GM10266 (cell line): Measurements from ENCODE around the gene BPIFB3.

Experiments
- DNase-seq: peaks from one replicate; pipeline ENCODE4 v3.0.0; 2012; ENCODE audit errors: extremely low spot score
- TF ChIP-seq, protein P1 (sequence below): IDR thresholded peaks from 2 replicates; pipeline ENCODE4 v1.5.1; 2012; ENCODE audit warnings: mild to moderate bottlenecking, low read depth; ENCODE audit not compliant: control insufficient read depth, insufficient read depth; ENCODE audit errors: missing control alignments

BPIFB3 gene

DNA sequence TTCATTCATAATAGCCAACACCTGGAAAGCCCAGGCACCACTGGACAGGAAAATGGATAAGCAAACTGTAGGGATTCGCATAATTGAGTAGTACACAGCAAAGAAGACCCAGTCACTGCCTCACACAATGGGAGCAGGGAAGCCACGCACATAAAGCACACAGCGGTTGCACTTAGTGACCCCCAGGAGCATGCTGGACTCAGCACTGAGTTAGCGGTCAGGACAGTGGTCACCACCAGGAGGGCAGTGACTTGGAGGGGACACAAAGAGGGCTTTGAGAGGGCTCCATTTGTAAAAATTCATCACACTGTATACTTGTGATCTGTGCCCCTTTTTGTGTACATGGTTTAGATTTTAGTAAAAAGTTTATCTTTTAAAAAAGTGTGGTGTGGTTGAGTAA, 2.4 kb upstream of the BPIFB3 start:
- TF ChIP-seq, protein P1, sequence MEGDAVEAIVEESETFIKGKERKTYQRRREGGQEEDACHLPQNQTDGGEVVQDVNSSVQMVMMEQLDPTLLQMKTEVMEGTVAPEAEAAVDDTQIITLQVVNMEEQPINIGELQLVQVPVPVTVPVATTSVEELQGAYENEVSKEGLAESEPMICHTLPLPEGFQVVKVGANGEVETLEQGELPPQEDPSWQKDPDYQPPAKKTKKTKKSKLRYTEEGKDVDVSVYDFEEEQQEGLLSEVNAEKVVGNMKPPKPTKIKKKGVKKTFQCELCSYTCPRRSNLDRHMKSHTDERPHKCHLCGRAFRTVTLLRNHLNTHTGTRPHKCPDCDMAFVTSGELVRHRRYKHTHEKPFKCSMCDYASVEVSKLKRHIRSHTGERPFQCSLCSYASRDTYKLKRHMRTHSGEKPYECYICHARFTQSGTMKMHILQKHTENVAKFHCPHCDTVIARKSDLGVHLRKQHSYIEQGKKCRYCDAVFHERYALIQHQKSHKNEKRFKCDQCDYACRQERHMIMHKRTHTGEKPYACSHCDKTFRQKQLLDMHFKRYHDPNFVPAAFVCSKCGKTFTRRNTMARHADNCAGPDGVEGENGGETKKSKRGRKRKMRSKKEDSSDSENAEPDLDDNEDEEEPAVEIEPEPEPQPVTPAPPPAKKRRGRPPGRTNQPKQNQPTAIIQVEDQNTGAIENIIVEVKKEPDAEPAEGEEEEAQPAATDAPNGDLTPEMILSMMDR = no peak
- DNase-seq = no peak

GRCh38 chr20:33054381-33054780, 678 bp downstream of the BPIFB3 start:
- DNase-seq = no peak
- TF ChIP-seq, protein P1 = no peak

DNA sequence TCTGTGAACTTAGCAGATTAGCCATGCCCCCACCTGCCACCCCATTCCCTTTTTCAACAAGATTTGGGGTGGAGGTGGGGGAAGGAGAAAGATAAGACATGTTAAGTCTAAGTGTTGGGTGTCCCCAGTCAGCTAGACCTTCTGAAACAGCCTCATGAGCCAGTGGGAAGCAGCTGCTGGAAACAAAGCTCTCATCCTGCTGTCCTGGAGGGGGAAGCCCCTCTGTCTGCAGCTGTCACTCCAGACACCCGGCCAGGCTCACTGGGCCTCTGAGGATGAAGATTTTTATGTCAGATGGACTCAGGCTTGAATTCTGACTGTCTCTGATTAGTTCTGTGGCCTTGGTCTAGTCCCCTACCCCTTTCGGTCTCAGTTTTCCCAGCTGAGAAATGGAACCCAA, 1.1 kb downstream of the BPIFB3 start:
- TF ChIP-seq, protein P1 = no peak
- no peak for DNase-seq

- TF ChIP-seq, protein P1 = no peak
- DNase-seq = no peak
Measured at GRCh38 chr20:33059136-33059535, 5.4 kb downstream of the BPIFB3 start.

- DNase-seq = no peak
- TF ChIP-seq, protein P1 = no peak
Measured at GRCh38 chr20:33059741-33060390, 6.2 kb downstream of the BPIFB3 start.

- TF ChIP-seq, protein P1 = no peak
- DNase-seq = no peak
Measured at GRCh38 chr20:33061658-33062028, 7.9 kb downstream of the BPIFB3 start.

GRCh38 chr20:33062105-33062824, 8.6 kb downstream of the BPIFB3 start:
- TF ChIP-seq, protein P1 = no peak
- no peak for DNase-seq
